HEK293 (cell line): ENCODE results near the gene PCDHGC5.
A peak's percentile ranks its signal among the peaks of the same experiment; 100 is the strongest.

Experiments used
- CTCF ChIA-PET: fragments of 350-600 bp; formaldehyde crosslinking; extraction: SDS; loops from one replicate; lab custom pipeline; 2021; ENCODE audit warnings: antibody characterized with exemption; lab: Yijun Ruan, JAX
- POLR2A ChIA-PET: fragments of 300-600 bp; formaldehyde crosslinking; extraction: SDS; loops from one replicate; lab custom pipeline; 2020; ENCODE audit warnings: antibody characterized with exemption, inconsistent platforms; lab: Yijun Ruan, JAX
- H3K27ac ChIP-seq: fragments of 200-500 bp; sonication (Bioruptor generic); 2 replicates; pipeline ENCODE4 v1.5.1; 2014; ENCODE audit warnings: low read depth, low read length, control low read depth, inconsistent platforms; ENCODE audit errors: extremely low read depth
- H3K36me3 ChIP-seq, 2 experiments: fragments of 200-500 bp in 1 of 2; sonication (Bioruptor generic) in 1 of 2; 1 replicate in 1 of 2; 2 replicates in 1 of 2; pipeline ENCODE4 v1.5.1; 2014 to 2017; ENCODE audit warnings: inconsistent platforms in 2 of 2, low read length in 2 of 2; ENCODE audit not compliant: control insufficient read depth in 2 of 2, insufficient read depth in 1 of 2
- H3K4me1 ChIP-seq: fragments of 200-500 bp; sonication (Bioruptor generic); 2 replicates; pipeline ENCODE4 v1.5.1; 2014; ENCODE audit warnings: mild to moderate bottlenecking, low read length, inconsistent platforms; ENCODE audit not compliant: control insufficient read depth, insufficient read depth
- H3K4me3 ChIP-seq: 2 replicates; pipeline ENCODE4 v1.5.1; 2011; ENCODE audit warnings: low read depth, mild to moderate bottlenecking, control low read depth, low read length, moderate library complexity
- H3K9me3 ChIP-seq: fragments of 200-500 bp; sonication (Bioruptor generic); 2 replicates; pipeline ENCODE4 v1.5.1; 2014; ENCODE audit warnings: low read depth, low read length, inconsistent platforms; ENCODE audit not compliant: control insufficient read depth, insufficient read depth
- EGR2 ChIP-seq: fragments of 450-650 bp; formaldehyde crosslinking; IDR thresholded peaks from 2 replicates; pipeline ENCODE4 v1.5.1; 2016; ENCODE audit warnings: low read depth, missing biosample characterization, missing genetic modification characterization
- HIC1 ChIP-seq: fragments of 450-650 bp; formaldehyde crosslinking; IDR thresholded peaks from 2 replicates; pipeline ENCODE4 v1.5.1; 2016; ENCODE audit warnings: missing biosample characterization, missing genetic modification characterization
- PRDM2 ChIP-seq: fragments of 450-650 bp; formaldehyde crosslinking; IDR thresholded peaks from 2 replicates; pipeline ENCODE4 v1.5.1; 2016; ENCODE audit warnings: missing biosample characterization, missing genetic modification characterization, borderline replicate concordance
- YY1 ChIP-seq: fragments of 450-650 bp; formaldehyde crosslinking; IDR thresholded peaks from 2 replicates; pipeline ENCODE4 v1.5.1; 2018; ENCODE audit warnings: missing biosample characterization, missing genetic modification characterization
- ZFHX2 ChIP-seq: fragments of 450-650 bp; formaldehyde crosslinking; conservative IDR thresholded peaks from 2 replicates; pipeline ENCODE4 v1.5.1; 2016; ENCODE audit warnings: missing biosample characterization, missing genetic modification characterization
- ZNF174 ChIP-seq: fragments of 450-650 bp; formaldehyde crosslinking; IDR thresholded peaks from 2 replicates; pipeline ENCODE4 v1.5.0; 2017; ENCODE audit warnings: missing biosample characterization, mild to moderate bottlenecking, missing genetic modification characterization
- ZNF335 ChIP-seq: fragments of 450-650 bp; formaldehyde crosslinking; conservative IDR thresholded peaks from 2 replicates; pipeline ENCODE4 v1.5.1; 2016; ENCODE audit warnings: missing biosample characterization, missing genetic modification characterization
- ZNF416 ChIP-seq: fragments of 450-650 bp; formaldehyde crosslinking; IDR thresholded peaks from 2 replicates; pipeline ENCODE4 v1.5.1; 2016; ENCODE audit warnings: missing biosample characterization, missing genetic modification characterization
- ZNF488 ChIP-seq: fragments of 450-650 bp; formaldehyde crosslinking; IDR thresholded peaks from 2 replicates; pipeline ENCODE4 v1.5.1; 2016; ENCODE audit warnings: missing biosample characterization, missing genetic modification characterization
- ZNF530 ChIP-seq: fragments of 450-650 bp; formaldehyde crosslinking; IDR thresholded peaks from 2 replicates; pipeline ENCODE4 v1.5.1; 2016; ENCODE audit warnings: low read depth, missing biosample characterization, missing genetic modification characterization
- ZNF626 ChIP-seq: fragments of 450-650 bp; sonication (Bioruptor Pico); formaldehyde crosslinking; IDR thresholded peaks from 2 replicates; pipeline ENCODE4 v1.5.1; 2018; ENCODE audit warnings: missing biosample characterization, missing genetic modification characterization, inconsistent platforms
- ZNF664 ChIP-seq: fragments of 450-650 bp; formaldehyde crosslinking; IDR thresholded peaks from 2 replicates; pipeline ENCODE4 v1.5.1; 2016; ENCODE audit warnings: missing biosample characterization, missing genetic modification characterization
- ZSCAN18 ChIP-seq: fragments of 450-650 bp; formaldehyde crosslinking; IDR thresholded peaks from 2 replicates; pipeline ENCODE4 v1.5.1; 2016; ENCODE audit warnings: missing biosample characterization, missing genetic modification characterization

Gene PCDHGC5

GRCh38 chr5:141503681-141504080, 14.8 kb downstream of the PCDHGC5 start:
- CTCF ChIA-PET, result interaction anchor here (0.9 to 3.6 kb wide), 2 partner anchors 9 kb away, joined by 4 to 15 read pairs; no protein-coding TSS in a partner anchor
- H3K27ac ChIP-seq, result no peak overlapping the region
- H3K36me3 ChIP-seq, result no peaks in the 10 kb centered on the region
- H3K9me3 ChIP-seq, result no peaks in the 10 kb centered on the region
- TF ChIP-seq ZNF416 (tag by site-specific recombination), result no peak
- TF ChIP-seq HIC1 (tag by site-specific recombination), result no peak
- no peak for TF ChIP-seq ZSCAN18 (tag by site-specific recombination)
- POLR2A ChIA-PET, result no interaction called here
- H3K4me3 ChIP-seq, result no peak overlapping the region
- no peaks in the 10 kb centered on the region for H3K4me1 ChIP-seq

GRCh38 chr5:141504216-141504615, 15.3 kb downstream of the PCDHGC5 start:
- H3K4me1 ChIP-seq, result no peaks in the 10 kb centered on the region
- H3K36me3 ChIP-seq, result no peaks in the 10 kb centered on the region
- ChIA-PET CTCF (interaction anchor here (0.9 to 3.6 kb wide), 2 partner anchors 9 to 10 kb away, joined by 4 to 15 read pairs; no protein-coding TSS in a partner anchor), POLR2A (no interaction called here)
- TF ChIP-seq ZNF664 (no peak), ZNF488 (no peak), ZNF174 (tag by site-specific recombination) (no peak)
- no peak overlapping the region for H3K27ac ChIP-seq
- H3K9me3 ChIP-seq, result no peaks in the 10 kb centered on the region
- no peak overlapping the region for H3K4me3 ChIP-seq

- H3K4me3 ChIP-seq, result no peak overlapping the region
- H3K4me1 ChIP-seq, result no peaks in the 10 kb centered on the region
- ChIA-PET POLR2A (interaction anchor here (0.8 kb wide), 1 partner anchor 9 kb away, joined by 5 read pairs; no protein-coding TSS in a partner anchor), CTCF (interaction anchor here (1.7 to 2.0 kb wide), 2 partner anchors 16 to 19 kb away, joined by 9 to 11 read pairs; no protein-coding TSS in a partner anchor)
- H3K9me3 ChIP-seq, result no peaks in the 10 kb centered on the region
- no peak overlapping the region for H3K27ac ChIP-seq
- TF ChIP-seq ZFHX2, result no peak
- no peak for TF ChIP-seq YY1 (tag by site-specific recombination)
- TF ChIP-seq ZNF335 (tag by site-specific recombination), result no peak
- peaks cover 0 to 5% of the 10 kb centered on the region in 2 experiments; a peak in 1 of 3 replicates for H3K36me3 ChIP-seq
Observed at GRCh38 chr5:141506381-141507155, 17.7 kb downstream of the PCDHGC5 start.

- no peak overlapping the region for H3K27ac ChIP-seq
- peaks cover 0 to 9% of the 10 kb centered on the region in 2 experiments; a peak in 1 of 3 replicates for H3K36me3 ChIP-seq
- POLR2A ChIA-PET, result no interaction called here
- CTCF ChIA-PET, result interaction anchor here (0.6 to 2.0 kb wide), 5 partner anchors 15 to 546 kb away, joined by 3 to 11 read pairs (median 7); partner anchors contain the start of gene PCDHGA11
- TF ChIP-seq PRDM2 (tag by site-specific recombination), result no peak
- peak; percentile 50 for TF ChIP-seq EGR2 (tag by site-specific recombination)
- no peak for TF ChIP-seq ZNF626 (tag by site-specific recombination)
- no peak for TF ChIP-seq ZNF530 (tag by site-specific recombination)
- peak; percentile 28; the same call in 1 of the 2 replicates for TF ChIP-seq ZFHX2
- no peak overlapping the region for H3K4me3 ChIP-seq
- H3K4me1 ChIP-seq, result no peaks in the 10 kb centered on the region
- no peaks in the 10 kb centered on the region for H3K9me3 ChIP-seq
Observed at GRCh38 chr5:141507387-141508091, 18.7 kb downstream of the PCDHGC5 start.
